Uterus (tissue), 2 donors: Measurements from ENCODE around the gene GPHN.

Experiments
- POLR2A ChIP-seq, 2 donors: fragments of 450-650 bp; IDR thresholded peaks; one replicate each; pipeline ENCODE4 v1.6.1; 2016; ENCODE audit warnings: antibody characterized with exemption in 2 of 2, mild to moderate bottlenecking in 1 of 2, moderate library complexity in 1 of 2
- TF ChIP-seq, protein P1 (sequence below), 4 experiments: fragments of 200-600 bp in 2 of 4; fragments of 450-650 bp in 2 of 4; sonication (generic) in 2 of 4; IDR thresholded peaks; one replicate each; pipeline ENCODE4 v1.5.1; 2016 to 2019; ENCODE audit warnings: antibody characterized with exemption in 4 of 4, mild to moderate bottlenecking in 2 of 4, moderate library complexity in 1 of 4

DNA sequence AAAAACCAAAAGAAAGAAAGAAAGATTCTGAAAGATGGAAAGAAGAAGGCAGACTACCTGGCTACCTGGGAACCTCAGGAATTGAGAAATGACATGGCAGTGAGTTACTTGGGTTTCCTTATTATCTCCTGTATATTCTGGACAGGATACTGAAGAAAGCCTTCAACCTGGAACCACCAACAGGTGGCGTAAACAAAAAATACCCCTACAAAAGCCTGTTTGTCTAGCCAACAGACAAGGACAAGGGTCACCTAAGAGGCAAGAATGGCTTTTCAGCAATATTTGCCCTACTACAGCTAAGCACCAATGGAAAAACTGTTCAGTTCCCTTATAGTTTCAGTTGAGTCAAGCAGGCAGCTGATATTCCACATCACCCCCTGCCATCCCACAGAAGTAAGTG, 274.9 kb downstream of the GPHN start:
- TF ChIP-seq, protein P1, sequence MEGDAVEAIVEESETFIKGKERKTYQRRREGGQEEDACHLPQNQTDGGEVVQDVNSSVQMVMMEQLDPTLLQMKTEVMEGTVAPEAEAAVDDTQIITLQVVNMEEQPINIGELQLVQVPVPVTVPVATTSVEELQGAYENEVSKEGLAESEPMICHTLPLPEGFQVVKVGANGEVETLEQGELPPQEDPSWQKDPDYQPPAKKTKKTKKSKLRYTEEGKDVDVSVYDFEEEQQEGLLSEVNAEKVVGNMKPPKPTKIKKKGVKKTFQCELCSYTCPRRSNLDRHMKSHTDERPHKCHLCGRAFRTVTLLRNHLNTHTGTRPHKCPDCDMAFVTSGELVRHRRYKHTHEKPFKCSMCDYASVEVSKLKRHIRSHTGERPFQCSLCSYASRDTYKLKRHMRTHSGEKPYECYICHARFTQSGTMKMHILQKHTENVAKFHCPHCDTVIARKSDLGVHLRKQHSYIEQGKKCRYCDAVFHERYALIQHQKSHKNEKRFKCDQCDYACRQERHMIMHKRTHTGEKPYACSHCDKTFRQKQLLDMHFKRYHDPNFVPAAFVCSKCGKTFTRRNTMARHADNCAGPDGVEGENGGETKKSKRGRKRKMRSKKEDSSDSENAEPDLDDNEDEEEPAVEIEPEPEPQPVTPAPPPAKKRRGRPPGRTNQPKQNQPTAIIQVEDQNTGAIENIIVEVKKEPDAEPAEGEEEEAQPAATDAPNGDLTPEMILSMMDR (IDR thresholded peaks at IDR 0.05), result no peak
- no peak for TF ChIP-seq POLR2A (IDR thresholded peaks at IDR 0.05)
